HG03575 (cell line): Measurements from ENCODE around the gene CIP2A.

Experiments
- ATAC-seq: cut with Tn5 transposase; IDR thresholded peaks from one replicate; pipeline ENCODE4 v1.9.1; 2021; ENCODE audit not compliant: unreplicated experiment, insufficient number of reproducible peaks, low FRiP score; ENCODE audit errors: extremely low read depth

The CIP2A gene

GRCh38 chr3:108518895-108519294 lies 70.3 kb downstream of the CIP2A start:
- no peak for ATAC-seq

GRCh38 chr3:108516881-108517280 lies 72.4 kb downstream of the CIP2A start:
- ATAC-seq, result no peak

GRCh38 chr3:108513961-108514360 lies 75.3 kb downstream of the CIP2A start:
- ATAC-seq, result no peak

GRCh38 chr3:108512671-108513070 lies 76.6 kb downstream of the CIP2A start:
- ATAC-seq, result no peak

GRCh38 chr3:108511490-108511889 lies 77.7 kb downstream of the CIP2A start:
- ATAC-seq, result no peak

GRCh38 chr3:108511055-108511454 lies 78.2 kb downstream of the CIP2A start:
- ATAC-seq, result no peak

- no peak for ATAC-seq
Observed at GRCh38 chr3:108510496-108510895, 78.7 kb downstream of the CIP2A start, which contains the start of gene MYH15. TSS of gene MYH15 (minus strand) at chr3:108510596. CDS start at chr3:108510530, 66 bp downstream.

- no peak for ATAC-seq
Observed at GRCh38 chr3:108509871-108510270, 79.4 kb downstream of the CIP2A start.

- ATAC-seq, result no peak
Observed at GRCh38 chr3:108509263-108509662, 80.0 kb downstream of the CIP2A start.

- no peak for ATAC-seq
Observed at GRCh38 chr3:108507902-108508301, 81.3 kb downstream of the CIP2A start.

GRCh38 chr3:108505811-108506210 lies 83.4 kb downstream of the CIP2A start:
- ATAC-seq, result no peak

GRCh38 chr3:108503722-108504121 lies 85.5 kb downstream of the CIP2A start:
- no peak for ATAC-seq

- no peak for ATAC-seq
Observed at GRCh38 chr3:108501535-108501934, 87.7 kb downstream of the CIP2A start.

GRCh38 chr3:108500728-108501127 lies 88.5 kb downstream of the CIP2A start:
- no peak for ATAC-seq
